Measurements from ENCODE around the gene MAML3. TPM values are rescaled to one million over a fixed set of nuclear protein-coding genes. Genes with fewer than 3 reads are reported as not detected.

The MAML3 gene
- total RNA-seq, 5 donors from 2014 or later (not counting 1 experiment from before 2014, with no cell fraction given) = 2.0 to 3.4 (median 2.7) TPM

DNA sequence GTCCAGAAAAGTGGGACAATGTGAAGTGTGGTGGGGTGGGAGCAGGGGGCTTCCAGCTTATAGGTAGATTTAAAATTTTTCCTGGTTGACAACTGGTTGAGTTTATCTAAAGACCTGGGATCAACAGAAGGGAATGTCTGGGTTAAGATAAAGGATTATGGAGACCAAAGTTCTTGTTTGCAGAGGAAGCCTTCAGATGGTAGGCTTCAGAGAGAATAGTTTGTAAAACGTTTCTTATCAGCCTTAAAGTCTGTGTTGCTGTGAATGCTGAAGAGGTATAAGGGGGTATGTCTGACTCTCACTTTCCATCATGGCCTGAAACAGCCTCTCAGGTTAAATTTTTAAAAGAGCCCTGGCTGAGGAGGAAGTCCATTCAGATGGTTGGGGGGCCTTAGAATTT is 467.9 kb downstream of the MAML3 start:
- Mint-ChIP-seq H3K4me1 (peaks cover 7 to 15% (median 8%) of the 10 kb centered on the region in 3 donors), H3K27ac (no peak overlapping the region), H3K9me3 (peaks cover 0 to 5% (median 0%) of the 10 kb centered on the region in 3 donors), H3K27me3 (no peaks in the 10 kb centered on the region), H3K36me3 (no peaks in the 10 kb centered on the region), H3K4me3 (no peak overlapping the region)
- no CpG with 5 or more reads among the region's 1 CpG for WGBS (ENCODE audit: insufficient coverage)
- no peak overlapping the region for H3K27ac ChIP-seq (ENCODE audit: low read length)
- POLR2A ChIA-PET = no interaction called here
- H3K9me3 ChIP-seq = no peaks in the 10 kb centered on the region
- CTCF ChIA-PET = no interaction called here
- no peaks in the 10 kb centered on the region for H3K36me3 ChIP-seq (ENCODE audit: control insufficient read depth in 2 of 2, extremely low read depth in 1 of 2, insufficient read depth in 1 of 2, low read length in 1 of 2)
- H3K4me1 ChIP-seq (ENCODE audit: control insufficient read depth in 1 of 2, extremely low read depth in 1 of 2, insufficient read depth in 2 of 2, low read length in 2 of 2) = no peaks in the 10 kb centered on the region
- no peak overlapping the region for H3K4me3 ChIP-seq (ENCODE audit: control insufficient read depth in 1 of 2, extremely low read depth in 1 of 2, low read length in 1 of 2)
- ATAC-seq (replicated peaks in 1 of 4) (no peak), DNase-seq (no peak)
- H3K27me3 ChIP-seq (replicated peaks in 1 of 2; ENCODE audit: control insufficient read depth in 2 of 2, extremely low read depth in 1 of 2, insufficient read depth in 2 of 2, low read length in 1 of 2) = no peaks in the 10 kb centered on the region

DNA sequence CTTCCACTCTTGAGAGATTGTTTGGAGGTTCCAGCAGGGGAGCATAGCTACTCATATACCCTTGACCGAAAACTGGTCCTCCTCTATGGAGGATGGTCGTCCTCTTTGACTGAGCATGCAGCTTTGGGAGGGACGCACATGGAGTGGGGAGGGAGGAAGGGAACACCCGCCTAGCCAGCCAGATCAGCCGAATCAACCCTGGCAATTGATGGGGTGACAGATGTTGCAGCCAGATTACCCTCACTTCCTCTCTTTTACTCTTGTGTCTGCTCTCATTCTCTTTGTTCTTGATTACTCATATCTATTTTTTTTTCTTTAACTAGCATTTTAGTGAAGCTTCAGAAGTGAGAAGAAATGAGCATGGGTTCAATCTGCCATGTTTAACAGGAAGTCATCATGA is 468.8 kb downstream of the MAML3 start:
- no peaks in the 10 kb centered on the region for H3K36me3 ChIP-seq (ENCODE audit: control insufficient read depth in 2 of 2, extremely low read depth in 1 of 2, insufficient read depth in 1 of 2, low read length in 1 of 2)
- no peak overlapping the region for H3K4me3 ChIP-seq (ENCODE audit: control insufficient read depth in 1 of 2, extremely low read depth in 1 of 2, low read length in 1 of 2)
- H3K4me1 ChIP-seq (ENCODE audit: control insufficient read depth in 1 of 2, extremely low read depth in 1 of 2, insufficient read depth in 2 of 2, low read length in 2 of 2) = no peaks in the 10 kb centered on the region
- no peaks in the 10 kb centered on the region for H3K27me3 Mint-ChIP-seq
- no peaks in the 10 kb centered on the region for H3K27me3 ChIP-seq (replicated peaks in 1 of 2; ENCODE audit: control insufficient read depth in 2 of 2, extremely low read depth in 1 of 2, insufficient read depth in 2 of 2, low read length in 1 of 2)
- H3K4me1 Mint-ChIP-seq = peaks cover 7 to 21% (median 8%) of the 10 kb centered on the region in 3 donors
- H3K4me3 Mint-ChIP-seq = no peak overlapping the region
- H3K27ac Mint-ChIP-seq = peak overlapping the region in 1 of 2 donors; percentile 25
- H3K36me3 Mint-ChIP-seq = no peaks in the 10 kb centered on the region
- ChIA-PET POLR2A (interaction anchor here in 1 of 2 donors (0.6 kb wide), 1 partner anchor 43 kb away, joined by 3 read pairs; no protein-coding TSS in a partner anchor), CTCF (interaction anchor here in 1 of 2 donors (1.0 kb wide), 1 partner anchor 59 kb away, joined by 3 read pairs; no protein-coding TSS in a partner anchor)
- ATAC-seq (replicated peaks in 1 of 4) = peak in 2 of 4 experiments; percentile 30 to 37
- no peak for DNase-seq
- no CpG with 5 or more reads among the region's 5 CpGs for WGBS (ENCODE audit: insufficient coverage)
- no peak overlapping the region for H3K27ac ChIP-seq (ENCODE audit: low read length)
- H3K9me3 Mint-ChIP-seq = peaks cover 0 to 5% (median 0%) of the 10 kb centered on the region in 3 donors
- no peaks in the 10 kb centered on the region for H3K9me3 ChIP-seq

- Histone ChIP-seq H3K27me3 (replicated peaks in 1 of 2; ENCODE audit: control insufficient read depth in 2 of 2, extremely low read depth in 1 of 2, insufficient read depth in 2 of 2, low read length in 1 of 2) (no peaks in the 10 kb centered on the region), H3K36me3 (ENCODE audit: control insufficient read depth in 2 of 2, extremely low read depth in 1 of 2, insufficient read depth in 1 of 2, low read length in 1 of 2) (no peaks in the 10 kb centered on the region), H3K27ac (ENCODE audit: low read length) (no peak overlapping the region), H3K4me3 (ENCODE audit: control insufficient read depth in 1 of 2, extremely low read depth in 1 of 2, low read length in 1 of 2) (no peak overlapping the region), H3K9me3 (no peaks in the 10 kb centered on the region), H3K4me1 (ENCODE audit: control insufficient read depth in 1 of 2, extremely low read depth in 1 of 2, insufficient read depth in 2 of 2, low read length in 2 of 2) (no peaks in the 10 kb centered on the region)
- Mint-ChIP-seq H3K27ac (no peak overlapping the region), H3K4me1 (peaks cover 7 to 21% (median 8%) of the 10 kb centered on the region in 3 donors), H3K27me3 (no peaks in the 10 kb centered on the region), H3K4me3 (no peak overlapping the region), H3K9me3 (peaks cover 0 to 5% (median 0%) of the 10 kb centered on the region in 3 donors), H3K36me3 (no peaks in the 10 kb centered on the region)
- no peak for ATAC-seq (replicated peaks in 1 of 4)
- WGBS (ENCODE audit: insufficient coverage) = no CpG with 5 or more reads among the region's 1 CpG
- ChIA-PET POLR2A (no interaction called here), CTCF (interaction anchor here (0.6 to 1.0 kb wide), 3 partner anchors 28 to 58 kb away, joined by 3 to 7 read pairs (median 3); no protein-coding TSS in a partner anchor)
- no peak for DNase-seq
Measured at GRCh38 chr4:139684351-139684750, 469.6 kb downstream of the MAML3 start.

- ChIA-PET CTCF (no interaction called here), POLR2A (no interaction called here)
- Histone ChIP-seq H3K4me3 (ENCODE audit: control insufficient read depth in 1 of 2, extremely low read depth in 1 of 2, low read length in 1 of 2) (no peak overlapping the region), H3K27ac (ENCODE audit: low read length) (no peak overlapping the region), H3K27me3 (replicated peaks in 1 of 2; ENCODE audit: control insufficient read depth in 2 of 2, extremely low read depth in 1 of 2, insufficient read depth in 2 of 2, low read length in 1 of 2) (no peaks in the 10 kb centered on the region), H3K9me3 (no peaks in the 10 kb centered on the region), H3K36me3 (ENCODE audit: control insufficient read depth in 2 of 2, extremely low read depth in 1 of 2, insufficient read depth in 1 of 2, low read length in 1 of 2) (no peaks in the 10 kb centered on the region), H3K4me1 (ENCODE audit: control insufficient read depth in 1 of 2, extremely low read depth in 1 of 2, insufficient read depth in 2 of 2, low read length in 2 of 2) (no peaks in the 10 kb centered on the region)
- H3K4me3 Mint-ChIP-seq = no peak overlapping the region
- H3K27me3 Mint-ChIP-seq = no peaks in the 10 kb centered on the region
- ATAC-seq (replicated peaks in 1 of 4) (no peak), DNase-seq (no peak)
- H3K27ac Mint-ChIP-seq = no peak overlapping the region
- H3K4me1 Mint-ChIP-seq = peaks cover 7 to 21% (median 8%) of the 10 kb centered on the region in 3 donors
- 83% methylated on average over 3 of the region's 6 CpGs for WGBS (ENCODE audit: insufficient coverage)
- H3K36me3 Mint-ChIP-seq = no peaks in the 10 kb centered on the region
- H3K9me3 Mint-ChIP-seq = peaks cover 0 to 5% (median 0%) of the 10 kb centered on the region in 3 donors
Measured at GRCh38 chr4:139682741-139683151, 471.2 kb downstream of the MAML3 start.

DNA sequence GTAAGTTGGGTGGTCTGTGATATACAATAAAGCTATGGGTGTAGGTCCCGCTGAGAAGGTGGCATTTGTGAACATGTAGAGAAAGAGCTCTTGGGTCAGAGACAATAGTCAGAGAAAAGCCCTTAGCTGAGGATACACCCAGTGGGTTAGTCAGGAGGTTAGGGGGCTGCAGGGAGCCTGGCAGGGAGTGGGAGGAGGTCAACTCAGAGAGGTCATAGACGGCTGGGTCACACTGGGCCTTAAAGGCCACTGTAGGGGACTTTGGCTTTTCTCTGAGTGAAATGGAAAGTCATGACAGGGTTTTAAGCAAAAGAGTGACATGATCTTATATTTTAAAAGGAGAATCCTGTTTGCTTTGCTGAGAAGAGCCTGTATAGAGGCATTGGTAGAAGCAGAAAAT is 471.7 kb downstream of the MAML3 start:
- Mint-ChIP-seq H3K4me3 (no peak overlapping the region), H3K36me3 (no peaks in the 10 kb centered on the region), H3K9me3 (peaks cover 0 to 5% (median 0%) of the 10 kb centered on the region in 3 donors), H3K27ac (no peak overlapping the region), H3K4me1 (peaks cover 7 to 21% (median 8%) of the 10 kb centered on the region in 3 donors), H3K27me3 (no peaks in the 10 kb centered on the region)
- Histone ChIP-seq H3K36me3 (ENCODE audit: control insufficient read depth in 2 of 2, extremely low read depth in 1 of 2, insufficient read depth in 1 of 2, low read length in 1 of 2) (no peaks in the 10 kb centered on the region), H3K27ac (ENCODE audit: low read length) (no peak overlapping the region), H3K27me3 (replicated peaks in 1 of 2; ENCODE audit: control insufficient read depth in 2 of 2, extremely low read depth in 1 of 2, insufficient read depth in 2 of 2, low read length in 1 of 2) (no peaks in the 10 kb centered on the region), H3K4me1 (ENCODE audit: control insufficient read depth in 1 of 2, extremely low read depth in 1 of 2, insufficient read depth in 2 of 2, low read length in 2 of 2) (no peaks in the 10 kb centered on the region), H3K9me3 (no peaks in the 10 kb centered on the region), H3K4me3 (ENCODE audit: control insufficient read depth in 1 of 2, extremely low read depth in 1 of 2, low read length in 1 of 2) (no peak overlapping the region)
- ChIA-PET POLR2A (interaction anchor here (0.6 to 0.7 kb wide), 2 partner anchors 20 to 620 kb away, joined by 3 to 5 read pairs; no protein-coding TSS in a partner anchor), CTCF (no interaction called here)
- WGBS (ENCODE audit: insufficient coverage) = 96% methylated on average over 2 of the region's 2 CpGs
- ATAC-seq (replicated peaks in 1 of 4) = no peak
- no peak for DNase-seq

- no peaks in the 10 kb centered on the region for H3K36me3 ChIP-seq (ENCODE audit: control insufficient read depth in 2 of 2, extremely low read depth in 1 of 2, insufficient read depth in 1 of 2, low read length in 1 of 2)
- H3K27ac Mint-ChIP-seq = no peak overlapping the region
- H3K27me3 Mint-ChIP-seq = no peaks in the 10 kb centered on the region
- no peak overlapping the region for H3K4me3 Mint-ChIP-seq
- no peaks in the 10 kb centered on the region for H3K27me3 ChIP-seq (replicated peaks in 1 of 2; ENCODE audit: control insufficient read depth in 2 of 2, extremely low read depth in 1 of 2, insufficient read depth in 2 of 2, low read length in 1 of 2)
- H3K9me3 Mint-ChIP-seq = no peaks in the 10 kb centered on the region
- H3K36me3 Mint-ChIP-seq = no peaks in the 10 kb centered on the region
- H3K27ac ChIP-seq (ENCODE audit: low read length) = no peak overlapping the region
- ChIA-PET CTCF (interaction anchor here in 1 of 2 donors (0.7 kb wide), 1 partner anchor 11 kb away, joined by 4 read pairs; no protein-coding TSS in a partner anchor), POLR2A (no interaction called here)
- peaks cover 0 to 8% (median 0%) of the 10 kb centered on the region in 3 donors for H3K4me1 Mint-ChIP-seq
- no peak overlapping the region for H3K4me3 ChIP-seq (ENCODE audit: control insufficient read depth in 1 of 2, extremely low read depth in 1 of 2, low read length in 1 of 2)
- no peaks in the 10 kb centered on the region for H3K4me1 ChIP-seq (ENCODE audit: control insufficient read depth in 1 of 2, extremely low read depth in 1 of 2, insufficient read depth in 2 of 2, low read length in 2 of 2)
- no peak for DNase-seq
- H3K9me3 ChIP-seq = no peaks in the 10 kb centered on the region
- no peak for ATAC-seq (replicated peaks in 1 of 4)
- 89% methylated on average over 4 of the region's 4 CpGs for WGBS (ENCODE audit: insufficient coverage)
Measured at GRCh38 chr4:139676913-139677585, 476.9 kb downstream of the MAML3 start.

Measured in T-cell (primary cell).